HCT116 (cell line): Measurements from ENCODE around the gene COL4A3. TPM values are rescaled to one million over a fixed set of nuclear protein-coding genes. Genes with fewer than 3 reads are reported as not detected.

Experiments
- ATAC-seq: fragments of 200-7000 bp; cut with Tn5 transposase; 2 replicates; pipeline ENCODE4 v1.9.1; 2020; ENCODE audit warnings: mild to moderate bottlenecking, moderate library complexity
- BruUV-seq: library from RNA; stranded (reverse); fragments of 400-500 nt; replicated peaks from 2 replicates; lab custom pipeline; 2021; lab: Mats Ljungman, UMichigan
- CTCF ChIA-PET: fragments of 300-600 bp; sonication (Branson Sonifier 250); formaldehyde crosslinking; loops from one replicate; lab custom pipeline; 2021; ENCODE audit warnings: antibody characterized with exemption; lab: Charles Lee
- POLR2A ChIA-PET: fragments of 300-600, 350-600 bp; sonication (Branson Sonifier 250); formaldehyde crosslinking; loops from one replicate; lab custom pipeline; 2021; ENCODE audit warnings: antibody characterized with exemption; lab: Charles Lee
- RAD21 ChIA-PET, 2 experiments: fragments of 300-600 bp; sonication (Branson Sonifier 250); formaldehyde crosslinking; loops; one replicate each; lab custom pipeline; 2023; ENCODE audit warnings: low total read pairs in 2 of 2; ENCODE audit not compliant: uncharacterized antibody in 2 of 2, unreplicated experiment in 2 of 2, low non-redundant PET in 1 of 2; lab: Charles Lee
- DNase-seq: peaks from one replicate; pipeline ENCODE4 v3.0.0-alpha.2; 2010; ENCODE audit warnings: low read depth, low spot score
- H2AFZ ChIP-seq: fragments of 200-600 bp; shearing (Covaris generic), sonication (generic); 2 replicates; pipeline ENCODE4 v1.6.1; 2017; ENCODE audit warnings: low read depth, mixed run types, mixed read lengths, antibody characterized with exemption, low read length; ENCODE audit not compliant: poor library complexity, severe bottlenecking
- H3K27ac ChIP-seq: 2 replicates; pipeline ENCODE4 v1.5.1; 2012; ENCODE audit warnings: low read depth, low read length
- H3K27me3 ChIP-seq: fragments of 200-600 bp; sonication (generic); 2 replicates; pipeline ENCODE4 v1.6.1; 2016; ENCODE audit warnings: mixed run types, low read length, mixed read lengths; ENCODE audit not compliant: insufficient read depth
- H3K36me3 ChIP-seq, 2 experiments: fragments of 200-500 bp in 1 of 2; fragments of 200-600 bp in 1 of 2; sonication (Bioruptor generic) in 1 of 2; sonication (generic) in 1 of 2; 2 replicates each; pipeline versions ENCODE4 v1.5.1 to v1.6.1; 2014 to 2016; ENCODE audit warnings: low read length in 2 of 2, inconsistent platforms in 1 of 2, mixed read lengths in 1 of 2, mixed run types in 1 of 2; ENCODE audit not compliant: insufficient read depth in 2 of 2, control insufficient read depth in 1 of 2
- H3K4me1 ChIP-seq, 2 experiments: fragments of 200-600 bp in 1 of 2; sonication (generic) in 1 of 2; 2 replicates each; pipeline versions ENCODE4 v1.5.1 to v1.6.1; 2012 to 2017; ENCODE audit warnings: low read length in 2 of 2, inconsistent platforms in 1 of 2, mild to moderate bottlenecking in 1 of 2, mixed read lengths in 1 of 2, mixed run types in 1 of 2, moderate library complexity in 1 of 2; ENCODE audit not compliant: insufficient read depth in 2 of 2, control insufficient read depth in 1 of 2
- H3K4me2 ChIP-seq: fragments of 200-600 bp; sonication (generic); 2 replicates; pipeline ENCODE4 v1.6.1; 2017; ENCODE audit warnings: mixed run types, low read length, mixed read lengths
- H3K4me3 ChIP-seq, 2 experiments: fragments of 200-600 bp in 1 of 2; sonication (generic) in 1 of 2; replicated peaks in 1 of 2; 2 replicates each; pipeline ENCODE4 v1.5.1; 2011 to 2016; ENCODE audit warnings: low read length in 2 of 2, control low read depth in 1 of 2, low read depth in 1 of 2, mild to moderate bottlenecking in 1 of 2, mixed read lengths in 1 of 2, mixed run types in 1 of 2
- H3K79me2 ChIP-seq: fragments of 200-600 bp; sonication (generic); 2 replicates; pipeline ENCODE4 v1.6.1; 2017; ENCODE audit warnings: mild to moderate bottlenecking, mixed run types, low read length, moderate library complexity, mixed read lengths; ENCODE audit not compliant: insufficient read depth
- H3K9ac ChIP-seq: fragments of 200-600 bp; sonication (generic); 2 replicates; pipeline ENCODE4 v1.6.1; 2016; ENCODE audit warnings: low read length, mixed read lengths
- H3K9me2 ChIP-seq: fragments of 200-600 bp; sonication (generic), shearing (Covaris generic); 2 replicates; pipeline ENCODE4 v1.6.1; 2017; ENCODE audit warnings: mixed run types, mild to moderate bottlenecking, moderate library complexity; ENCODE audit not compliant: insufficient read depth
- H3K9me3 ChIP-seq, 2 experiments: fragments of 200-500 bp in 1 of 2; fragments of 200-600 bp in 1 of 2; sonication (Bioruptor generic) in 1 of 2; sonication (generic) in 1 of 2; 2 replicates each; pipeline ENCODE4 v1.6.1; 2014 to 2017; ENCODE audit warnings: low read length in 2 of 2, mixed read lengths in 2 of 2, inconsistent platforms in 1 of 2, low read depth in 1 of 2, mild to moderate bottlenecking in 1 of 2, mixed run types in 1 of 2, moderate library complexity in 1 of 2; ENCODE audit not compliant: control insufficient read depth in 1 of 2, insufficient read depth in 1 of 2
- H4K20me1 ChIP-seq: fragments of 200-600 bp; sonication (generic), shearing (Covaris generic); 2 replicates; pipeline ENCODE4 v1.6.1; 2017; ENCODE audit warnings: mixed run types, mild to moderate bottlenecking, moderate library complexity; ENCODE audit not compliant: insufficient read depth
- CBX3 ChIP-seq: IDR thresholded peaks from 2 replicates; pipeline ENCODE4 v1.6.1; 2012; ENCODE audit warnings: low read depth
- CEBPB ChIP-seq: IDR thresholded peaks from 2 replicates; pipeline ENCODE4 v1.6.1; 2012; ENCODE audit warnings: low read depth
- EZH2 ChIP-seq: fragments of 200-600 bp; sonication (generic); IDR thresholded peaks from 2 replicates; pipeline ENCODE4 v1.6.1; 2017; ENCODE audit warnings: antibody characterized with exemption, mixed run types
- JUND ChIP-seq: IDR thresholded peaks from 2 replicates; pipeline ENCODE4 v1.6.1; 2012
- POLR2A ChIP-seq: IDR thresholded peaks from 2 replicates; pipeline ENCODE4 v1.7.0; 2011; ENCODE audit warnings: borderline replicate concordance; ENCODE audit not compliant: insufficient read depth, insufficient read length; ENCODE audit errors: extremely low read depth
- SRF ChIP-seq: IDR thresholded peaks from 2 replicates; pipeline ENCODE4 v1.6.1; 2012; ENCODE audit warnings: low read depth
- TCF7L2 ChIP-seq: IDR thresholded peaks from 2 replicates; pipeline ENCODE4 v1.7.0; 2011; ENCODE audit warnings: borderline replicate concordance, inconsistent platforms; ENCODE audit not compliant: insufficient read depth, insufficient read length; ENCODE audit errors: extremely low read depth
- ZBTB33 ChIP-seq: IDR thresholded peaks from 2 replicates; pipeline ENCODE4 v1.6.1; 2011; ENCODE audit warnings: mild to moderate bottlenecking, low read length, moderate library complexity; ENCODE audit not compliant: insufficient replicate concordance; ENCODE audit errors: extremely low read depth
- ZFX ChIP-seq: fragments of 450-650 bp; IDR thresholded peaks from 2 replicates; pipeline ENCODE4 v1.6.1; 2017
- intact Hi-C: fragments of 100-400 bp; cut with micrococcal nuclease; formaldehyde crosslinking; loops from 2 replicates; pipeline ENCODE4 v1.10.0; 2022
- total RNA-seq: library from RNA; stranded (reverse); gene quantifications from one replicate; pipeline ENCODE4 v1.2.1, GENCODE V29; 2021; ENCODE audit not compliant: unreplicated experiment

The COL4A3 gene
- total RNA-seq, 1 experiment from 2014 or later, result 4.9 TPM

GRCh38 chr2:227228061-227228667 lies 63.7 kb downstream of the COL4A3 start:
- H3K4me3 ChIP-seq, result no peak overlapping the region
- ATAC-seq (peak; percentile 55), DNase-seq (no peak)
- no TSS peak for BruUV-seq
- no peaks in the 10 kb centered on the region for H3K36me3 ChIP-seq
- no peaks in the 10 kb centered on the region for H3K9me3 ChIP-seq
- no peak overlapping the region for H3K9ac ChIP-seq
- H3K4me2 ChIP-seq, result peak overlapping the region; percentile 12; the same call in 1 of the 2 replicates
- CTCF ChIA-PET, result interaction anchor here (3.3 kb wide), 1 partner anchor 10 kb away, joined by 18 read pairs; no protein-coding TSS in a partner anchor
- H4K20me1 ChIP-seq, result no peaks in the 10 kb centered on the region
- H3K27me3 ChIP-seq, result no peaks in the 10 kb centered on the region
- RAD21 ChIA-PET, result no interaction called here
- no peaks in the 10 kb centered on the region for H3K79me2 ChIP-seq
- H3K27ac ChIP-seq, result no peak overlapping the region
- POLR2A ChIA-PET, result no interaction called here
- TF ChIP-seq ZBTB33 (no peak), SRF (no peak), EZH2 (no peak), CEBPB (no peak), JUND (no peak), TCF7L2 (peak; percentile 58), ZFX (no peak), CBX3 (no peak), POLR2A (no peak)
- no peak overlapping the region for H2AFZ ChIP-seq
- H3K4me1 ChIP-seq, result peaks cover 0 to 7% of the 10 kb centered on the region in 2 experiments; a peak in 1 of 4 replicates
- H3K9me2 ChIP-seq, result no peaks in the 10 kb centered on the region
- intact Hi-C loops, result no loop called here
